Measurements from ENCODE around the gene PITHD1. TPM values are rescaled to one million over a fixed set of nuclear protein-coding genes. Genes with fewer than 3 reads are reported as not detected.

PITHD1 gene
- total and polyA plus RNA-seq, 2 of the 8 experiments (the other 6 are each of a cell fraction or from before 2014, with no cell fraction given) = 67.4 to 68.8 TPM

DNA sequence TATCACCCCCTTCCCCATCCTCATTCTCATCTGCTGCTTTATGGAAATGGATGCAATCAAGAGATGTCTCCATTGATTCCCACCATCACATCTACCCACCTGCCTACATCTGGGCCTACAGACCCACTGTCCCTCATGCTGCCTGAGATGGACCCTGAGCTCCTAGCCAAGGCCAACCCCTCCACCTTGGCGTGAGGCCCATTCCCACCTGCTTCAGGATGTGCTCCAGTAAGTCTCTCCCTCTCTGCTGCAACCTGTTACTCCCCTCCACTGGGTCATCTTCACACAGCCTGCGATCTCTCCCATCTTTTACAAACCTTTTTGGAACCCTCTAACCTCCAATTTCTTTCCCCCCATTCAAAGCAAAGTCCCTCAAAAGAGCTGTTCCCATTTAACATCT is 26.8 kb downstream of the PITHD1 start:
- Histone ChIP-seq H2BK120ac (replicated peaks; ENCODE audit: low read depth, low read length) (no peak overlapping the region), H3K36me3 (ENCODE audit: control insufficient read depth in 2 of 4, insufficient read depth in 4 of 4, low read length in 3 of 4) (no peaks in the 10 kb centered on the region; a peak in 1 of 8 replicates), H3K4me1 (replicated peaks in 1 of 4; ENCODE audit: control insufficient read depth in 3 of 4, insufficient read depth in 4 of 4, low read length in 3 of 4) (no peaks in the 10 kb centered on the region; a peak in 1 of 7 replicates), H2BK15ac (ENCODE audit: low read length) (no peak overlapping the region), H4K20me1 (replicated peaks in 1 of 2; ENCODE audit: control insufficient read depth in 1 of 2, insufficient read depth in 2 of 2, low read length in 2 of 2) (peaks cover 0 to 2% of the 10 kb centered on the region in 2 experiments), H3K9me3 (ENCODE audit: insufficient read depth in 2 of 2, low read depth in 1 of 2, low read length in 1 of 2) (no peaks in the 10 kb centered on the region), H3K79me1 (ENCODE audit: low read depth, low read length) (no peaks in the 10 kb centered on the region), H3K4ac (replicated peaks; ENCODE audit: insufficient read length, low read depth, low read length) (no peak overlapping the region), H4K91ac (replicated peaks; ENCODE audit: insufficient read length, low read length) (no peak overlapping the region), H3K27ac (ENCODE audit: low read depth, low read length) (no peak overlapping the region), H3K18ac (ENCODE audit: extremely low read depth, low read length) (no peak overlapping the region), H3K9ac (replicated peaks in 1 of 4; ENCODE audit: extremely low read depth in 1 of 4, low read depth in 3 of 4, low read length in 3 of 4) (no peak overlapping the region), H3K23me2 (ENCODE audit: low read depth, low read length) (peaks cover 6% of the 10 kb centered on the region), H4K8ac (ENCODE audit: extremely low read depth, insufficient read depth, low read length) (no peak overlapping the region), H3K56ac (replicated peaks; ENCODE audit: insufficient read length, low read depth, low read length) (no peak overlapping the region), H2BK20ac (ENCODE audit: low read length) (no peak overlapping the region), H2BK12ac (ENCODE audit: low read depth, low read length) (no peak overlapping the region), H3K23ac (ENCODE audit: insufficient read length) (no peak overlapping the region), H2AFZ (ENCODE audit: low read length) (no peak overlapping the region), H4K5ac (ENCODE audit: insufficient read length, low read depth, low read length) (no peak overlapping the region), H3K14ac (ENCODE audit: insufficient read length) (no peak overlapping the region), H2BK5ac (ENCODE audit: low read depth, low read length) (no peak overlapping the region; the same call in 1 of the 2 replicates), H3K4me2 (ENCODE audit: insufficient read depth in 1 of 2, low read depth in 2 of 2, low read length in 2 of 2) (no peak overlapping the region), H3K27me3 (replicated peaks in 1 of 4; ENCODE audit: control insufficient read depth in 3 of 4, extremely low read depth in 1 of 4, insufficient read depth in 3 of 4, low read length in 3 of 4) (no peaks in the 10 kb centered on the region; a peak in 1 of 7 replicates), H3K4me3 (ENCODE audit: extremely low read depth in 1 of 4, insufficient read depth in 2 of 4, low read depth in 3 of 4, low read length in 4 of 4) (no peak overlapping the region), H2AK5ac (ENCODE audit: low read depth, low read length) (no peak overlapping the region), H3K79me2 (ENCODE audit: control insufficient read depth in 1 of 2, insufficient read depth in 2 of 2, low read length in 2 of 2) (no peaks in the 10 kb centered on the region)
- POLR2A ChIA-PET (ENCODE audit: partially characterized antibody) = interaction anchor here (0.6 to 3.4 kb wide), 3 partner anchors 10 to 27 kb away, joined by 3 to 22 read pairs (median 8); partner anchors contain the start of genes LYPLA2 and PITHD1
- CTCF ChIA-PET (ENCODE audit: partially characterized antibody) = interaction anchor here (0.7 to 3.5 kb wide), 9 partner anchors 8 to 154 kb away, joined by 3 to 13 read pairs (median 5); partner anchors contain the start of gene HMGCL
- no peak for TF ChIP-seq ASH2L (IDR thresholded peaks at IDR 0.05; ENCODE audit: low read length)
- TF ChIP-seq KDM4A (IDR thresholded peaks at IDR 0.05; ENCODE audit: low read depth, low read length, severe bottlenecking) = no peak
- TF ChIP-seq, protein P1, sequence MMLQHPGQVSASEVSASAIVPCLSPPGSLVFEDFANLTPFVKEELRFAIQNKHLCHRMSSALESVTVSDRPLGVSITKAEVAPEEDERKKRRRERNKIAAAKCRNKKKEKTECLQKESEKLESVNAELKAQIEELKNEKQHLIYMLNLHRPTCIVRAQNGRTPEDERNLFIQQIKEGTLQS (IDR thresholded peaks at IDR 0.05; ENCODE audit: insufficient read depth, low read depth, low read length) = no peak
- TF ChIP-seq CEBPB (IDR thresholded peaks at IDR 0.05; ENCODE audit: low read depth, low read length) = no peak
- 83% methylated on average over 2 of the region's 2 CpGs; no CpG with 5 or more reads in 1 of the 2 experiments for WGBS, 2 experiments (ENCODE audit: extremely low coverage in 1 of 2, insufficient coverage in 1 of 2, insufficient read length in 1 of 2, insufficient replicate concordance in 2 of 2, low coverage in 1 of 2, low lambda C conversion rate in 2 of 2, missing lambda C conversion rate in 1 of 2)
- DNase-seq (ENCODE audit: low read depth in 1 of 2, low spot score in 2 of 2) (no peak), FAIRE-seq (no peak)
